C4-2B (cell line): ENCODE measurements around the gene MBOAT2.
A peak's percentile ranks its signal among the peaks of the same experiment; 100 is the strongest.

Experiments
- H3K27ac ChIP-seq: fragments of 450-650 bp; 2 replicates; pipeline ENCODE4 v1.5.1; 2017
- CTCF ChIP-seq: fragments of 450-650 bp; conservative IDR thresholded peaks from 2 replicates; pipeline ENCODE4 v1.5.1; 2017; ENCODE audit warnings: mild to moderate bottlenecking
- ZFX ChIP-seq: fragments of 450-650 bp; IDR thresholded peaks from 2 replicates; pipeline ENCODE4 v1.6.1; 2017

Gene MBOAT2

GRCh38 chr2:8848328-8849100 lies 155.0 kb downstream of the MBOAT2 start:
- no peak overlapping the region for H3K27ac ChIP-seq
- TF ChIP-seq ZFX (no peak), CTCF (no peak)

GRCh38 chr2:8847400-8847799 lies 156.1 kb downstream of the MBOAT2 start:
- H3K27ac ChIP-seq: no peak overlapping the region
- TF ChIP-seq ZFX: no peak
- no peak for TF ChIP-seq CTCF

GRCh38 chr2:8841932-8842331 lies 161.6 kb downstream of the MBOAT2 start:
- TF ChIP-seq CTCF (no peak), ZFX (no peak)
- H3K27ac ChIP-seq: no peak overlapping the region

DNA sequence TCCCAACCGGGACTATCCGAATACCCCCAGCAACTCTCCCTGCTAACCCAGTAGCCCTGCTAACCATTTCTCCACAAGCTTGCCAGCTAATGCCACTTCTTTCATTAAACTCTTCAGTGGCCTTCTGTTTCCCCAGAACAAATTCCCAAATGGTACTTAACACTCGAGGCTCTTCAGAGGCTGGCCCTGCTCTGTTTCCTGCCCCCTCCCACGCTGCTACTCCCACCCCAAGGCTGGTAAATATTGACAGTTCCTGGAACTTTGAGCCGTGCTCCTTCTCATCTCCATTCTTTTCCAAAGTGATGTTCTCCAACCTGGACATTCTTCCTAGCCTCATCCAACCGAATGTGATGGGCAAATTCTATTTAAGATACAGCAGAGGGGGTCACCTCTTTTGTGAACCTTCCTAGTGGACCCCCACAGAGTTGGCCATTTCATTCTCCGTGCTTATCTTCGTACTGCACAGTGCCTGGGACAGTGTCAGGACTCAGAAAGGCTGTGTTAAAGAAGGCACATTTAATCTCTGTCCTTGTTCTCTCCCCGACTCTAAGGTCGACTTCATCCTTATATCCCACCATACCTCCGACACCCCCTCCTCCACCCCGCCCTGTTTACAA lies 162.9 kb downstream of the MBOAT2 start:
- TF ChIP-seq CTCF: no peak
- TF ChIP-seq ZFX: no peak
- H3K27ac ChIP-seq: no peak overlapping the region

DNA sequence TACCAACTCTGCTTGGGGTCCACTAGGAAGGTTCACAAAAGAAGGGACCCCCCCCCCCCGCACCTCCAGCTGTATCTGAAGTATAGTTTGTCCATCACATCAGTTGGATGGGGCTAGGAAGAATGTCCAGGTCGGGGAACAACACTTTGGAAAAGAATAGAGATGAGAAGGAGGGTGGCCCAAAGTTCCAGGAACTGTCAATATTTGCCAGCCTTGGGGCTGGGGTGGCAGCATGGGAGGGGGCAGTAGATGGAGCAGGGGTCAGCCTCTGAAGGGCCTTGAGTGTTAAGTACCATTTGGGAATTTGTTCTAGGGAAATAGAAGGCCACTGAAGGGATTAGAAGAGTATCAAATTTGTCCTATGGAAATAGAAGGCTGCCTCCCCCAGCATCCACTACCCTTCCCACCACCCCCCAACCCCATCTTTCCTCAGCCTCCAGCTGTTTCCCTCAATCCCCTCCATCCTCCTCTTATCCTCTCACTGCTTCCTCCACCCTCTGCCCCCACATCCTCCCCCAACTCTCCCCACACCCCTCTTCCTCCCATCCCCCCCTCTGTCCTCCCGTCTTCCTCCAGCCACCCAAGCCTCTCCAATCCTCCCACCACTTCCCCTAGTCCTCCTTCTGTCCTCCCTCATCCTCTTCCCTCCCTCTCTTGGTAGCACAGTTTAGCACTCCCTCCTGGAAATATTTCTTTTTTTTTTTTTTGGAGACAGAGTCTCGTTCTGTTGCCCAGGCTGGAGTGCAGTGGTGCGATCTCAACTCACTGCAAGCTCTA lies 164.1 kb downstream of the MBOAT2 start:
- TF ChIP-seq ZFX: no peak
- TF ChIP-seq CTCF: no peak
- H3K27ac ChIP-seq: no peak overlapping the region

DNA sequence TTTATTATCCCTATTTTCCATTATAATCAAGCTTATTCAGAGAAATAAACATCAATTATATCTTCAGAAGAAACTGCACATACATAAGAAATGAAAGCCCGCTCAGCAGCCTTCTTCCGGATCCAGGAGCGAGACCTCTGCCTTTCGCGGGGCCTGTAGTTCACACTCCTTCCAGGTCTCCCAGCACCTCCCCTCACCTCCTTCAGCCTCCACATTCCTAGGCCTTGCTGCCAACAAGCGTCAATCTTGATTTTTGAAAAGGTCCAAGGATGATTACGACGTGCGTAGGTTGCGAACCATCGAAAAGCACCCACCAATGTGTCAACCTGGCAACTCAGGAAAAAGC lies 165.7 kb downstream of the MBOAT2 start:
- TF ChIP-seq ZFX: no peak
- no peak for TF ChIP-seq CTCF
- H3K27ac ChIP-seq: peak overlapping the region; percentile 60; the same call in 1 of the 2 replicates
